HepG2 (cell line): ENCODE data around the gene ZNF618. TPM values are rescaled to one million over a fixed set of nuclear protein-coding genes. Genes with fewer than 3 reads are reported as not detected.

Experiments used
- ATAC-seq: fragments of 200-7000 bp; cut with Tn5 transposase; 3 replicates; pipeline ENCODE4 v1.9.1; 2020; ENCODE audit warnings: mild to moderate bottlenecking, moderate library complexity
- BruUV-seq: library from RNA; stranded (reverse); fragments of 400-500 nt; replicated peaks from 2 replicates; lab custom pipeline; 2021; lab: Mats Ljungman, UMichigan
- CTCF ChIA-PET: fragments of 300-600 bp; formaldehyde crosslinking; extraction: SDS; loops from one replicate; lab custom pipeline; 2021; ENCODE audit warnings: low total read pairs, inconsistent platforms, low intra/inter-chr PET ratio; lab: Yijun Ruan, JAX
- POLR2A ChIA-PET: fragments of 350-600 bp; sonication (Branson Sonifier 250); formaldehyde crosslinking; loops from one replicate; lab custom pipeline; 2020; ENCODE audit warnings: antibody characterized with exemption, inconsistent platforms; lab: Yijun Ruan, JAX
- DNase-seq: peaks from one replicate; pipeline ENCODE4 v3.0.0-alpha.2; 2015; ENCODE audit warnings: low spot score
- FAIRE-seq: peaks from 3 replicates; lab custom pipeline; 2011; peaks lifted over from hg19 to GRCh38; lab: Jason Lieb, UNC
- H2AFZ ChIP-seq: one replicate; pipeline ENCODE4 v1.6.1; 2011; ENCODE audit warnings: low read length, inconsistent platforms
- H3K27ac ChIP-seq: fragments of 300-600 bp; 3 replicates; pipeline ENCODE4 v1.8.0; 2011; ENCODE audit warnings: mixed run types, mild to moderate bottlenecking, mixed read lengths, low read length, inconsistent platforms; ENCODE audit not compliant: insufficient read depth; ENCODE audit errors: extremely low read length
- H3K27me3 ChIP-seq, 2 experiments: fragments of 200-600 bp in 1 of 2; 2 replicates in 1 of 2; 3 replicates in 1 of 2; pipeline versions ENCODE4 v1.6.0 to v1.8.0; 2011; ENCODE audit warnings: low read length in 2 of 2, mild to moderate bottlenecking in 2 of 2, moderate library complexity in 2 of 2, inconsistent platforms in 1 of 2; ENCODE audit not compliant: insufficient read depth in 2 of 2, control insufficient read depth in 1 of 2
- H3K36me3 ChIP-seq, 2 experiments: fragments of 200-600 bp in 1 of 2; replicated peaks in 1 of 2; 2 replicates in 1 of 2; 3 replicates in 1 of 2; pipeline versions ENCODE4 v1.5.1 to v1.8.0; 2011; ENCODE audit warnings: low read length in 2 of 2, inconsistent platforms in 1 of 2; ENCODE audit not compliant: insufficient read depth in 2 of 2, control insufficient read depth in 1 of 2
- H3K4me1 ChIP-seq: 2 replicates; pipeline ENCODE4 v1.5.1; 2012; ENCODE audit warnings: low read length, inconsistent platforms; ENCODE audit not compliant: insufficient read depth
- H3K4me2 ChIP-seq: 2 replicates; pipeline ENCODE4 v1.6.0; 2011; ENCODE audit warnings: low read depth, low read length, inconsistent platforms
- H3K4me3 ChIP-seq, 3 experiments: fragments of 200-600 bp in 1 of 3; sonication (generic), shearing (Covaris generic) in 1 of 3; replicated peaks in 1 of 3; 2 replicates each; pipeline ENCODE4 v1.5.1; 2011 to 2016; ENCODE audit warnings: low read length in 3 of 3, inconsistent platforms in 2 of 3, low read depth in 2 of 3, mild to moderate bottlenecking in 2 of 3, control low read depth in 1 of 3, mixed read lengths in 1 of 3; ENCODE audit not compliant: insufficient read depth in 1 of 3
- H3K79me2 ChIP-seq: one replicate; pipeline ENCODE4 v1.6.1; 2011; ENCODE audit warnings: low read length, inconsistent platforms; ENCODE audit not compliant: insufficient read depth
- H3K9ac ChIP-seq: 2 replicates; pipeline ENCODE4 v1.6.0; 2011; ENCODE audit warnings: mild to moderate bottlenecking, low read depth, low read length, inconsistent platforms; ENCODE audit not compliant: insufficient read depth
- H3K9me3 ChIP-seq: 2 replicates; pipeline ENCODE4 v1.5.1; 2012; ENCODE audit warnings: mild to moderate bottlenecking, low read length
- H4K20me1 ChIP-seq: 2 replicates; pipeline ENCODE4 v1.6.0; 2011; ENCODE audit warnings: inconsistent platforms, mild to moderate bottlenecking, low read length, moderate library complexity; ENCODE audit not compliant: insufficient read depth
- CBX1 ChIP-seq: IDR thresholded peaks from one replicate; pipeline ENCODE4 v1.6.1; 2016; ENCODE audit warnings: antibody characterized with exemption, low read depth
- CEBPG ChIP-seq: IDR thresholded peaks from 2 replicates; pipeline ENCODE4 v1.6.1; 2016
- EED ChIP-seq: sonication (generic); formaldehyde crosslinking; IDR thresholded peaks from 2 replicates; pipeline ENCODE4 v1.5.0; 2020; ENCODE audit warnings: mild to moderate bottlenecking, missing genetic modification reagents
- HNF4G ChIP-seq, 2 experiments: sonication (generic) in 1 of 2; formaldehyde crosslinking in 1 of 2; IDR thresholded peaks; 2 replicates each; pipeline versions ENCODE4 v1.4.0 to v1.6.1; 2011 to 2020; ENCODE audit warnings: borderline replicate concordance in 2 of 2, low read depth in 2 of 2, mild to moderate bottlenecking in 2 of 2, low read length in 1 of 2, missing genetic modification reagents in 1 of 2, moderate library complexity in 1 of 2
- PCBP2 ChIP-seq: fragments of 200-400 bp; formaldehyde crosslinking; optimal IDR thresholded peaks from 2 replicates; pipeline ENCODE3; 2018; ENCODE audit warnings: low read length, low read depth; ENCODE audit not compliant: poor library complexity, severe bottlenecking
- RXRB ChIP-seq: IDR thresholded peaks from 2 replicates; pipeline ENCODE4 v1.6.1; 2016; ENCODE audit warnings: borderline replicate concordance, missing genetic modification reagents, missing compliant biosample characterization
- TAF1 ChIP-seq: sonication (generic); formaldehyde crosslinking; IDR thresholded peaks from 2 replicates; pipeline ENCODE4 v1.4.0; 2020; ENCODE audit warnings: missing genetic modification reagents
- ZNF20 ChIP-seq: sonication (generic); formaldehyde crosslinking; IDR thresholded peaks from 2 replicates; pipeline ENCODE4 v1.4.0; 2020; ENCODE audit warnings: mild to moderate bottlenecking, moderate library complexity, missing genetic modification reagents
- ZNF629 ChIP-seq: sonication (generic); formaldehyde crosslinking; conservative IDR thresholded peaks from 2 replicates; pipeline ENCODE4 v1.5.0; 2020; ENCODE audit warnings: missing genetic modification reagents
- WGBS: methylation state at CpG from one replicate; pipeline ENCODE4 v1.1.6; 2017; ENCODE audit warnings: low lambda C conversion rate; 5-methylcytosine and 5-hydroxymethylcytosine counted together
- in situ Hi-C: cut with HindIII; loops from 2 replicates; pipeline ENCODE4 v1.10.0; 2017; ENCODE audit warnings: low pct_unique_long_range_greater_than_20kb; ENCODE audit not compliant: extremely low pct_ligation_motif_present
- intact Hi-C: fragments of 100-400 bp; cut with micrococcal nuclease; formaldehyde crosslinking; loops from one replicate; pipeline ENCODE4 v1.10.0; 2022; ENCODE audit not compliant: unreplicated experiment
- polyA plus RNA-seq, 8 experiments: library from polyadenylated mRNA; depleted of rRNA in 3 of 8; stranded (reverse) in 7 of 8; unstranded in 1 of 8; fragments of >200 nt; fragmentation: Illumina TruSeq in 4 of 8; extraction: Trizol in 4 of 8; gene quantifications; 2 replicates each; pipeline versions ENCODE4 v1.2.1 to v1.2.3, GENCODE V29; 2011 to 2016; ENCODE audit warnings: low read depth in 4 of 8, missing spikeins in 1 of 8, mixed read lengths in 1 of 8; ENCODE audit not compliant: insufficient read depth in 1 of 8
- total RNA-seq, 5 experiments: library from RNA; depleted of rRNA; stranded (reverse); fragments of >200 nt; fragmentation: Illumina TruSeq; extraction: Trizol; gene quantifications; 2 replicates each; pipeline ENCODE4 v1.2.3, GENCODE V29; 2016; ENCODE audit warnings: low read depth in 1 of 5
- TF ChIP-seq, protein P1 (sequence below): sonication (generic); formaldehyde crosslinking; IDR thresholded peaks from 2 replicates; pipeline ENCODE4 v1.5.1; 2020; ENCODE audit warnings: mild to moderate bottlenecking, missing genetic modification reagents, borderline replicate concordance
- TF ChIP-seq, protein P2 (sequence below): sonication (generic); formaldehyde crosslinking; IDR thresholded peaks from 2 replicates; pipeline ENCODE4 v1.5.0; 2020; ENCODE audit warnings: mild to moderate bottlenecking, missing genetic modification reagents, moderate library complexity
- TF ChIP-seq, protein P3 (sequence below): sonication (generic); formaldehyde crosslinking; IDR thresholded peaks from 2 replicates; pipeline ENCODE4 v1.4.0; 2020; ENCODE audit warnings: missing genetic modification reagents, mild to moderate bottlenecking, borderline replicate concordance
- TF ChIP-seq, protein P4 (sequence below): sonication (generic); formaldehyde crosslinking; IDR thresholded peaks from 2 replicates; pipeline ENCODE4 v1.9.0; 2022; ENCODE audit warnings: low read depth, missing genetic modification reagents

ZNF618 gene
- total and polyA plus RNA-seq, 2 of the 13 experiments (the other 11 are each of a cell fraction or from before 2014, with no cell fraction given), result 0.07 TPM

DNA sequence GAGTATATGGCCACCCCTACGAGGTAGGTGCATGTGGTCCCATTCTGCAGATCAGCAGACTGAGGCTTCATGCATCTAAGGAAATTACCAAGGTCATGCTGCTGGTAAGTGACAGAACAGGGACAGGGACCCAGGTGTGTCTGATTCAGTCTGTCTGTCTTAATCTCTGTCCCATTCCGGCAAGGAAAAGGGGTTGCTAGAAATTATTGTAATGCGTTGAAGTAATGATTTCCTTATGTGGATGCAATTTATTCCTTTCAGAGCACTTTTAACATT, 125.2 kb downstream of the ZNF618 start:
- no peaks in the 10 kb centered on the region for H3K79me2 ChIP-seq
- in situ Hi-C loops (no loop called here), intact Hi-C loops (no loop called here)
- H3K4me2 ChIP-seq, result no peak overlapping the region
- no peak overlapping the region for H3K27ac ChIP-seq
- TF ChIP-seq ZNF629 (CRISPR knock-in tag) (peak; percentile 71), ZNF20 (CRISPR knock-in tag) (no peak)
- ATAC-seq, result no peak
- no peak for DNase-seq
- POLR2A ChIA-PET, result no interaction called here
- no peaks in the 10 kb centered on the region for H4K20me1 ChIP-seq
- no peak for FAIRE-seq
- H3K36me3 ChIP-seq, result no peaks in the 10 kb centered on the region
- H3K9ac ChIP-seq, result no peak overlapping the region
- H3K9me3 ChIP-seq, result no peaks in the 10 kb centered on the region
- CTCF ChIA-PET, result no interaction called here
- H3K4me3 ChIP-seq, result no peak overlapping the region
- 28% methylated on average over 3 of the region's 3 CpGs for WGBS
- no peak overlapping the region for H2AFZ ChIP-seq
- no peaks in the 10 kb centered on the region for H3K4me1 ChIP-seq
- peaks cover 0 to 2% of the 10 kb centered on the region in 2 experiments; a peak in 2 of 5 replicates for H3K27me3 ChIP-seq
- no TSS peak for BruUV-seq

DNA sequence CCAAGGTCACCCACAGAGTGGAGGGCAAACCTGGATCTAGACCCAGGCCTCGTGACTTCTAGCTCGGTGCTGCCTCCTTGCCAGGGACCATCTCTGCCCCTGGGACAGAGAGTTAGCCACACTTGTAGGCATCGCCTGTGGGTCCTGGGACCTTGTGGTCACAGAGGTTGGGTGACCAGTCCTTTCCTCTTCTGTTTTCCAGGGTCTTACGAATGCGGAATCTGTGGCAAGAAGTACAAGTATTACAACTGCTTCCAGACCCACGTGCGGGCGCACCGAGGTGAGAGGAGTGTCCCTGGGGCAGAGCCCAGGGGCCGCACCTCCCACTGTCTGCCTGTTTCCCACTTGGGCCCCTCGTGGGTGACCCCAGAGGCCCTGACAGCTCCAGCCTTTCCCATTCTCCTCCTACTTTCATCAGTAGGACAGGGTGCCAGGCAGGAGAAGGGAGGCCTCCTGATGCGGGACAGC, 125.7 kb downstream of the ZNF618 start:
- H3K36me3 ChIP-seq, result no peaks in the 10 kb centered on the region
- H3K9me3 ChIP-seq, result no peaks in the 10 kb centered on the region
- H3K4me3 ChIP-seq, result no peak overlapping the region
- intact Hi-C loops, result no loop called here
- no peaks in the 10 kb centered on the region for H3K4me1 ChIP-seq
- no peak overlapping the region for H2AFZ ChIP-seq
- ATAC-seq, result no peak
- DNase-seq, result no peak
- H3K9ac ChIP-seq, result no peak overlapping the region
- H3K79me2 ChIP-seq, result no peaks in the 10 kb centered on the region
- no peak for FAIRE-seq
- in situ Hi-C loops, result no loop called here
- no peak overlapping the region for H3K27ac ChIP-seq
- ChIA-PET CTCF (no interaction called here), POLR2A (no interaction called here)
- no peaks in the 10 kb centered on the region for H4K20me1 ChIP-seq
- WGBS, result 62% methylated on average over 12 of the region's 12 CpGs
- BruUV-seq, result no TSS peak
- peaks cover 0 to 5% of the 10 kb centered on the region in 2 experiments; a peak in 2 of 5 replicates for H3K27me3 ChIP-seq
- no peak overlapping the region for H3K4me2 ChIP-seq
- TF ChIP-seq TAF1, result no peak
- TF ChIP-seq, protein P1, sequence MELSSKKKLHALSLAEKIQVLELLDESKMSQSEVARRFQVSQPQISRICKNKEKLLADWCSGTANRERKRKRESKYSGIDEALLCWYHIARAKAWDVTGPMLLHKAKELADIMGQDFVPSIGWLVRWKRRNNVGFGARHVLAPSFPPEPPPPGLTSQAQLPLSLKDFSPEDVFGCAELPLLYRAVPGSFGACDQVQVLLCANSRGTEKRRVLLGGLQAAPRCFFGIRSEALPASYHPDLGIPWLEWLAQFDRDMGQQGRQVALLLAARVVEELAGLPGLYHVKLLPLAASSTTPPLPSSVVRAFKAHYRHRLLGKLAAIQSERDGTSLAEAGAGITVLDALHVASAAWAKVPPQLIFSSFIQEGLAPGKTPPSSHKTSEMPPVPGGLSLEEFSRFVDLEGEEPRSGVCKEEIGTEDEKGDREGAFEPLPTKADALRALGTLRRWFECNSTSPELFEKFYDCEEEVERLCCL (CRISPR knock-in tag), result no peak
- no peak for TF ChIP-seq CBX1
- no peak for TF ChIP-seq HNF4G (IDR thresholded peaks at IDR 0.05; ENCODE audit: borderline replicate concordance, low read depth, low read length)
- no peak for TF ChIP-seq HNF4G (CRISPR knock-in tag; IDR thresholded peaks at IDR 0.05; ENCODE audit: borderline replicate concordance, low read depth)
- no peak for TF ChIP-seq EED (CRISPR knock-in tag)
- TF ChIP-seq, protein P2, sequence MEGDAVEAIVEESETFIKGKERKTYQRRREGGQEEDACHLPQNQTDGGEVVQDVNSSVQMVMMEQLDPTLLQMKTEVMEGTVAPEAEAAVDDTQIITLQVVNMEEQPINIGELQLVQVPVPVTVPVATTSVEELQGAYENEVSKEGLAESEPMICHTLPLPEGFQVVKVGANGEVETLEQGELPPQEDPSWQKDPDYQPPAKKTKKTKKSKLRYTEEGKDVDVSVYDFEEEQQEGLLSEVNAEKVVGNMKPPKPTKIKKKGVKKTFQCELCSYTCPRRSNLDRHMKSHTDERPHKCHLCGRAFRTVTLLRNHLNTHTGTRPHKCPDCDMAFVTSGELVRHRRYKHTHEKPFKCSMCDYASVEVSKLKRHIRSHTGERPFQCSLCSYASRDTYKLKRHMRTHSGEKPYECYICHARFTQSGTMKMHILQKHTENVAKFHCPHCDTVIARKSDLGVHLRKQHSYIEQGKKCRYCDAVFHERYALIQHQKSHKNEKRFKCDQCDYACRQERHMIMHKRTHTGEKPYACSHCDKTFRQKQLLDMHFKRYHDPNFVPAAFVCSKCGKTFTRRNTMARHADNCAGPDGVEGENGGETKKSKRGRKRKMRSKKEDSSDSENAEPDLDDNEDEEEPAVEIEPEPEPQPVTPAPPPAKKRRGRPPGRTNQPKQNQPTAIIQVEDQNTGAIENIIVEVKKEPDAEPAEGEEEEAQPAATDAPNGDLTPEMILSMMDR (CRISPR knock-in tag), result no peak
- TF ChIP-seq RXRB (CRISPR knock-in tag), result no peak
- no peak for TF ChIP-seq PCBP2
- no peak for TF ChIP-seq CEBPG (CRISPR knock-in tag)
- TF ChIP-seq, protein P3, sequence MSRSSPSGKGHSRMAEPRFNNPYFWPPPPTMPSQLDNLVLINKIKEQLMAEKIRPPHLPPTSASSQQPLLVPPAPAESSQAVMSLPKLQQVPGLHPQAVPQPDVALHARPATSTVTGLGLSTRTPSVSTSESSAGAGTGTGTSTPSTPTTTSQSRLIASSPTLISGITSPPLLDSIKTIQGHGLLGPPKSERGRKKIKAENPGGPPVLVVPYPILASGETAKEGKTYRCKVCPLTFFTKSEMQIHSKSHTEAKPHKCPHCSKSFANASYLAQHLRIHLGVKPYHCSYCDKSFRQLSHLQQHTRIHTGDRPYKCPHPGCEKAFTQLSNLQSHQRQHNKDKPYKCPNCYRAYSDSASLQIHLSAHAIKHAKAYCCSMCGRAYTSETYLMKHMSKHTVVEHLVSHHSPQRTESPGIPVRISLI (CRISPR knock-in tag), result no peak
- TF ChIP-seq, protein P4, sequence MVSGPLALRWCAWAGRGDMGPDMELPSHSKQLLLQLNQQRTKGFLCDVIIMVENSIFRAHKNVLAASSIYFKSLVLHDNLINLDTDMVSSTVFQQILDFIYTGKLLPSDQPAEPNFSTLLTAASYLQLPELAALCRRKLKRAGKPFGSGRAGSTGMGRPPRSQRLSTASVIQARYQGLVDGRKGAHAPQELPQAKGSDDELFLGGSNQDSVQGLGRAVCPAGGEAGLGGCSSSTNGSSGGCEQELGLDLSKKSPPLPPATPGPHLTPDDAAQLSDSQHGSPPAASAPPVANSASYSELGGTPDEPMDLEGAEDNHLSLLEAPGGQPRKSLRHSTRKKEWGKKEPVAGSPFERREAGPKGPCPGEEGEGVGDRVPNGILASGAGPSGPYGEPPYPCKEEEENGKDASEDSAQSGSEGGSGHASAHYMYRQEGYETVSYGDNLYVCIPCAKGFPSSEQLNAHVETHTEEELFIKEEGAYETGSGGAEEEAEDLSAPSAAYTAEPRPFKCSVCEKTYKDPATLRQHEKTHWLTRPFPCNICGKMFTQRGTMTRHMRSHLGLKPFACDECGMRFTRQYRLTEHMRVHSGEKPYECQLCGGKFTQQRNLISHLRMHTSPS (CRISPR knock-in tag), result no peak
